HUDEP-2 (cell line): ENCODE measurements around the gene ATG7.
A peak's percentile ranks its signal among the peaks of the same experiment; 100 is the strongest.

Source experiments
- DNase-seq, 76 experiments: peaks; one replicate each; lab custom pipeline; 2025; ENCODE audit not compliant: unreplicated experiment in 76 of 76; lab: John Stamatoyannopoulos, UW

ATG7 gene

GRCh38 chr3:11271986-11272904, at the start of gene ATG7:
Gene ATG7, plus strand, starts transcription at chr3:11272397. Its CDS starts 26,299 bp downstream, at chr3:11298696.
- peak in 75 of 76 experiments; percentile 20 to 95 (median 89) for DNase-seq

DNA sequence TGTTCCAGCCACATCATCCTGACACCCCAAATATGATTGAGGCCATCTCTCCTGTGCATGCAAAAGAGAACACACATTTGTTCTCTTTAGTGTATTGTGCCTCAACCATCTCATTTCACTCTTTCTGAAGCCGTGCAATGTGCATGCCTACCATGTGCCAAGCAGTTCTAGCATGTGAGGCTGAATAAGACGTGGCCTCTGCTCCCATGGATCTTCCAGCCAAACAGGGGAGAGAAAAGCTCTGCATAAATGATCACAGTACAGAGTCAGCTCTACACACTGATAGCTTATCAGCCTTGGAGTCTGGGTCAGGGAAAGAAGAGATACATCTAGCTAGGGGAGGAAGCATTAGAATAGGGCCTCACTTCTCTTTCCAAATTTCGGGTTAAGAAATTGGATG, 48.2 kb upstream of the ATG7 start:
- DNase-seq: no peak

DNA sequence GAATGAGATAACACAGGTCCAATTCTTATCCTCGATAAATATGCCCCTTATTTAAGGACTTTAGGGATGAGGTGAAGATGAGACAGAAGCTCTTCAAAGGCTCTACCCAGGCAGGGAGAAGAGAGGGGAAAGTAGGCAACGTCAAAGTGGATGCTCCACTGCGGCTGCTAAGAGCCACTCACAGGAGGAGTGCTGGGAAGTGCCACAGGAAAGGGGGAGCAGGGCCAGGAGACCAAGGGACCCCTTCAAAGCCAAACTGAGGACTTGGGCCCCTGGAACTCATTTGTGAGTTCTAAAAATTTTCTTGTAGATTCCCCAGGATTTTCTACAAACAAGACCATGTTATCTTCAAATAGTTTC, 47.3 kb upstream of the ATG7 start:
- no peak for DNase-seq

GRCh38 chr3:11226042-11226370, 46.2 kb upstream of the ATG7 start:
- no peak for DNase-seq

- no peak for DNase-seq
Observed at GRCh38 chr3:11228041-11228440, 44.2 kb upstream of the ATG7 start.

DNA sequence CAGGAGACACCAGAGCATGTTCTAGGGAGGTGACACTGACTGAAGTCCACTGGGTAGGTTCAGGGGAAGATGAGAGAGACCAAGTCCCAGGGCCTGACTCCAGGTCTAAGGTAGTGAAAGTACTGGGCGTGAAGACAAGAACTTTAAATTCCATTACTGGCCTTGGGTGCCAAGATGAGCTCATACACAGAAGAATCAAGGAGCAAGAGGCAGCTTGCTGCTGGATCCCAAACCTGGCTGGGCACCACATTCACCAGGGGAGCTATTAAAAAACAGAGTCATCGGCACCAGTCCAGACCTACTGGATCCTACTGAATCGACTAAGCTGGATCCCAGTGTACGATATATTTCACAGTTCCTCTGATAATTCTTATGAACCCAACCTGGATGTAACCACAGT, 42.1 kb upstream of the ATG7 start:
- no peak for DNase-seq

DNA sequence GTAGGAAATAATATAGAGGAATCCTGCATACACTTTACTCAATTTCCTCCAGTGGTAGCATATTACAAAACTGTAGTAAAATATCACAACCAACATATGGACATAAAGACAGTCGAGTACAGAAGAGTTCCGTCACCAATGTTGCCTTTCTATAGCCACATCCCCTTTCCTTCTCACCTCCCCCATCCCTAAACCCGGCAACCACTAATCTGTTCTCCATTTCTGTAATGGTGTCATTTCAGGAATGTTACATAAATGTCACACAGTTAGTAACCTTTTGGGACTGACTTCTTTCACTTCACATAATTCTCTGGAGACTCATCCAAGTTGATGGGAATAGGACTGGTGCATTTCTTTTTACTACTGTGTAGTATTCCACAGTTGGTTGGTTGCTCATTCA, 41.4 kb upstream of the ATG7 start:
- no peak for DNase-seq

GRCh38 chr3:11235385-11235784, 36.8 kb upstream of the ATG7 start:
- no peak for DNase-seq

DNA sequence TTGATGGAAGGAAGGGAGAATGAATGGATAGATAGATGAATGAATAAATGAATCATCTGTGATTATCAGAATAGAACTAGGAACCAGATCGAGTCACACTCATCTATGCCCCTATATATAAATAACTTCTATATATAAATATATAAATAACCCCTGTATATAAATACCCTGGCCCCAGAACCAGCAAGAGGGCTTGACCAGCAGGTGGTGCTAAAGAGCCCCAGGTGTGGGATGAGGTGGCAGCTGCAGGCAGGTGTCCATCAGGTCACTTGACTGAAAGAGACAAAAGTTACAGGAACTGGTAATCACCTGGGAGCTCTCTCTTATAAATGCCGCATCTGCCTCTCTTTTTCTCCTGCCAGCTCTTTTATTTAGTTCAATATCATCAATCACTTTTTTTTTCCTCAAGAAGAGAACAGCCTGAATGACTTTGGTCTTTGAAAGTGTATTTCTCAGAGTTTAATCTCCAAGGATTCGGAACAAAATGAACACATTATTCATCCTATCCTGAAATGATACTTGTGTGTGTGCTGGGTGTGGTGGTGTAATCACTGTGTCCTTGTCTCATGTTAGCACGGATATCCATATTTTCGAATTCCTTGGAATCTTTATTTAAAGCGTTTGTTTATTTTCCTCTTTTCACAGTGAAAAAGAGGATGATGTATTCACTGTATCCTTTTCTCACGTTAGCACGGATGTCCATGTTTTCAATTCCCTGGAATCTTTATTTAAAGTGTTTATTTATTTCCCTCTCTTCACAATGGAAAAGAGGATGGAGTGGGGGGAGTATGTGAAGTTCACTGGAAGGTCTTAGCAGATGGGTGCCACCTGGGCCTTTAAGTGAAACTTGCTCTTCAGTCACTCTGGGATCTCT, 35.4 kb upstream of the ATG7 start:
- peak in 38 of 76 experiments; percentile 2 to 53 (median 17) for DNase-seq

DNA sequence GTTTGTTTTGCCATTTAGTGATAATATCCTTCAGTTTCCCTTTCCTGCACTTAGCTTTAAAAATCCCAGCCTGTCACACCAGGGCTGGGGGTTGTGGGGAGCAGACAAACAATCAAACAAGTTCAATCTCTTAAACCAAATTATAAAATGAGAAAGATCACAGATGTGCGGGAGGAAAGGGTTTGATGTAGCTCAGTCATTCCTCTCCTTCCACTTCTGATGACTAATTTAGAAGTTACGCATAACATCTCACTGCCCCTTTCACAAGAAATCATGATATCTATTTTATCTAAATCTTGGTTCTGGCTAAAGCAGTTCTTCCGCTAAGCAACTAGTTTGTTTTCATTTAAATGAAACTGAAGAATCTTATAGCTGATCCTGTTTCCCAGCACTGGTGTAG, 34.1 kb upstream of the ATG7 start:
- no peak for DNase-seq

DNA sequence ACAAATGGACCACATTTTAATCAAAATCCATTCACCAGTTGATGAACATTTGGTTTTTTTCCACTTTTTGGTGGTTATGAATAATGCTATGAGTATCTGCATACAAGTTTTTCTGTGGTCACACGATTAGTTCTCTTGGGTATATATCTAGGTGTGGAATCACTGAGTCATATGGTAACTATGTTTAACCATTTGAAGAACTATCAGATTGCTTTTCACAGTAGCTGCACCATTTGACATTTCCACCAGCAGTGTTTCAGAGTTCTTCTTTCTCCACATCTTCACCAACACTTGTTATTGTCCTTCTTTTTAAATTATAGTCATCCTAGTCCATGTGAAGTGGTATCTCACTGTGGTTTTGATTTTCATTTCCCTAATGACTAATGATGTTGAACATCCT, 33.3 kb upstream of the ATG7 start:
- DNase-seq: peak in 9 of 76 experiments; percentile 2 to 37 (median 17)

- DNase-seq: no peak
Observed at GRCh38 chr3:11239796-11240195, 32.4 kb upstream of the ATG7 start.

GRCh38 chr3:11240496-11240895, 31.7 kb upstream of the ATG7 start:
- DNase-seq: peak in 19 of 76 experiments; percentile 8 to 66 (median 28)

- DNase-seq: no peak
Observed at GRCh38 chr3:11244121-11244677, 28.0 kb upstream of the ATG7 start.

- DNase-seq: no peak
Observed at GRCh38 chr3:11245276-11245675, 26.9 kb upstream of the ATG7 start.

GRCh38 chr3:11245827-11246662, 26.2 kb upstream of the ATG7 start:
- no peak for DNase-seq

- no peak for DNase-seq
Observed at GRCh38 chr3:11246663-11246970, 25.6 kb upstream of the ATG7 start.

DNA sequence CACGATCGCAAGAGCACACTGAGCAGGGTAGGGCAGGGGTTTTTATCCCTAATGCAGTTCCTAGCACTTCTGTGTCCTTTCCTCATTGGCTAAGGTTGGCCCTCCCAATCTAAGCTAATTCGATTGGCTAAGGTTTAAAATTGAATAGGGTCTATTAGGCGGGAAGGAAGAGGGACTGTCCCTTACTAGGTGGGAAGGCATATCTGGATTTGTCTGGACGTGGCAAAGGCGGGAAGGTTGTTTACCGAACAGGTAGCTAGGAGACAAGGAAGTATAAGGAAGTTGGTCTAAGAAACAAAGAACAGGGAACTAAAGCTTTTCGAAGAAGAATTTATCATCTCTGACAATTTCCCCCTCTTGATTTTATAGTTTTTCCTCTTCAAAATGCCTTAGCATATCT, 24.8 kb upstream of the ATG7 start:
- DNase-seq: no peak

DNA sequence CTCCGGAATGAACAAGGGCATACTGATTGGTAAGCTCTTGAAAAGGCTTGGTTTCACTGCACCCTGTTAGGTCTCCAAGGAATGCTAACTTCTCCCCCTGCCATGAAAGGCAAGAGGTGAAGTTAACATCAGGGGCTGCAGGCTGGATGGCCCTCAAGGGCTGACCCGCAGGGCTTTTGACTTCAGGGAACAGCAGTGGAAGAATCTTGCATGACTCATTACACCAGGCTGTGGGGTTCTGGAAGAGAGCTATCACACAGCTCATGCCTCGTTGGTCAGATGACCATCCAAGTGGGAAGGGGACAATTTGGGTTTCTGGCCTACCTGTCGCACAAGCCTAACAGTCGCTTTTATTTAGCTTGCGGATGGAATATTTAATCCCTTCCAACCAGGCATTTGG, 23.6 kb upstream of the ATG7 start:
- no peak for DNase-seq

GRCh38 chr3:11250902-11251806, 21.0 kb upstream of the ATG7 start:
- no peak for DNase-seq
